DMS79 treated with DMSO at 0.1 percent for 48 hours (cell line): ENCODE results near the gene WNK4.
A peak's percentile ranks its signal among the peaks of the same experiment; 100 is the strongest.

Experiments
- DNase-seq: peaks from one replicate; lab custom pipeline; 2025; lab: John Stamatoyannopoulos, UW

Gene WNK4

DNA sequence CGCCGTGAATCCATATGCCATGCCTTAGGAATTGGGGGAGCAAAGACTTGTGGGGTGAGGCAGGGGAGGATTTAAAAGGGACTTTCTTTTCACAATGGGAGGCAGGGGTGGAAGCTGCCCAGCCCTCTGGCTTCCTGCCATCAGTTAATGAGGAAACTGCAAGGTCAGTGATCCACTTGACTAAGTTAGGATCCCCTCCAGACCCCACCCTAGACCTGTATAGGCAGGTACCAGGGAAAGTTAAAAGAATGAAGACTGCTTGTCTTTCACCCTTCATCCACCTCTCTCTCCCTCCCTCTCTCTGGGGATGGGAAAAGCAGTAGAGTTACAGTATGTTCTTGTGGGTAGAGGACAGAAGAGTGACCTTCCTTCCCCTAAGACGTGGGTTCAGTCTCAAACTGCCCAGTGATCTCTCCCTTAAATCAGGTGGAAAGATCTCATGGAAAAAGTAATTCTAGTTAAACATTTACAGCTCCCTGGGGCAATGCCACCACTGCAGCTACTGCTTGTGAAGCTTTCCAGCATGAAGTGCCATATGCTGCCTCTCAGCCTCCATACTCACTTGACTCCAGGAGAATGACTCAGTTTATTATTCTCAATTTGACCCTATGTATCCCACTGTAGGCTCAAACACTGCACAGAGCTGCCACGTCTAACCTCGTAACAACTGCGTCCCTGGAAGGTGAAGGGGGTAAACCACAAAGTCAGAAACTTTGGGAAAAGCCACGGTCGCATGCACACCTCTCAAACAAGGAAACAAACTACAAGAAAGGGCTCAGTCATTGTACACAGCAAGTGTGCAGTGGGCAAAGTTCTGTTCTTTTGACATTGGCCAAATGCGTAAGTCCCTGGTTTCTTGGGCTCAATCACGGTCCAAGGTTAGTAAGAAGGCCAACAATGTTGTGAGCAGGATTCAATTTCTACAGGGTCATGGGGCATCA is 16.9 kb downstream of the WNK4 start:
- no peak for DNase-seq

DNA sequence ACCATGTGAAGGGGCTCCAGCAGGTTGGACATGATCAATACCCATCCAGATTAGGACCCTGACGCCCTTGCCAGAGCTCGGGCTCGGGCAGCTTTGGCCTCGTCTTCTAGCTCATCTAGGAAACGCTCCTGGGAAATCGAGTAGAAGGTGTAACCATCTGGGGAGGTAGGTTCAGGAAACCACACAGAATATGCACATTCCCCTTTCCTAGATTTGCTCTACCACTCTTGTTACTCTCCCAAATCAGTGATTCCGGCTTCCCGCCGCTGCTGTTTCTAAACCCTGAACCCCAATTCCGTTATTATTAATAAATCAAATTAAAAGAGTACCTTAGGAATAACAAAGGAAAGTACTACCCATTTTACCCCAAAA is 17.6 kb downstream of the WNK4 start:
- no peak for DNase-seq

DNA sequence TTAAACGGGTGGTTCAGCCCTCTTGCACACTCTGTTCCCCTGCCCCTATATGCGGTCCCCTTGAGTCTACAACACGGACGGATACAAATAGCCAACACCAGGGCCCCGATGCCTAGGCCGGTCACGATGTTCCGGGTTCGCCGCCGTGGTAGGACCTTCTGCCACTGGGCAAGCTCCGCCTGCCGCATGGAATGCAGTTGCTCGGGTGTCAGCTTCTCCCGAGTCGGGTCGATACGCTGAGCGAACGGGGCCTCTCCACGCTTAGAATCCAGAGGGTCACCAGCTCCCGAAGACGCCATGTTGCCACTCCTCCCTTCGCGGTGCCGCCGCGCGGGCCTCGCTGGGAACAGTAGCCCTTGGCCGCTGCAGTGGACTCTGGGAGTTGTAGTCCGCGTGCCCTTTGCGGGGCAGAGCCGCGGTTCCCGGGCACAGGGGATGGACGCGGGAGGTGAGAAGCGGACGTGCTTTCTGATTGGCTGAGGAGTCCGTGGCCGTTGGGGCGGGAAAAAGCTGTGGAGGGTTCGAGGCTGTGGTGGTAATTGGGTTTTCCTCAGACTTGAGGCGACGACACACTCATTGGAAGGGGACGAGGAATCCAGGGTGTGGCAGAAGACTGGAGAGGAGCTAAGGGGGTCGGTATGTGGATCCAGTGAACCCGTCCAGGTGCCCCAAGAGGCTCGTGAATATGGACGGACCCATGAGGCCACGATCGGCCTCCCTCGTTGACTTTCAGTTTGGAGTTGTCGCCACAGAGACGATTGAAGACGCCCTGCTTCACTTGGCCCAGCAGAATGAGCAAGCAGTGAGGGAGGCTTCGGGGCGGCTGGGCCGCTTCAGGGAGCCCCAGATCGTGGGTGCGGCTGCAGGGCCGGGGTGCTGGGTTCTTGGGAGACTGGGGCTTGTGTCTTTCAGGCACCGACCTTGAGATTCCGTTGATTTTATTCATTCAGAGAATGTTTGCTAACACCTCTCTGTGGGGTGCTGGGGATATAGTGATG is 18.3 kb downstream of the WNK4 start, which contains the start of the genes CNTD1 and COA3:
Gene CNTD1, plus strand, starts transcription at position 479 of the 998 bp plus-strand sequence. Its CDS starts 207 bp downstream, at position 686.
Gene COA3, minus strand, starts transcription at position 322 of the 998 bp plus-strand sequence. Its CDS starts 23 bp downstream, at position 299.
- peak; percentile 71 for DNase-seq

DNA sequence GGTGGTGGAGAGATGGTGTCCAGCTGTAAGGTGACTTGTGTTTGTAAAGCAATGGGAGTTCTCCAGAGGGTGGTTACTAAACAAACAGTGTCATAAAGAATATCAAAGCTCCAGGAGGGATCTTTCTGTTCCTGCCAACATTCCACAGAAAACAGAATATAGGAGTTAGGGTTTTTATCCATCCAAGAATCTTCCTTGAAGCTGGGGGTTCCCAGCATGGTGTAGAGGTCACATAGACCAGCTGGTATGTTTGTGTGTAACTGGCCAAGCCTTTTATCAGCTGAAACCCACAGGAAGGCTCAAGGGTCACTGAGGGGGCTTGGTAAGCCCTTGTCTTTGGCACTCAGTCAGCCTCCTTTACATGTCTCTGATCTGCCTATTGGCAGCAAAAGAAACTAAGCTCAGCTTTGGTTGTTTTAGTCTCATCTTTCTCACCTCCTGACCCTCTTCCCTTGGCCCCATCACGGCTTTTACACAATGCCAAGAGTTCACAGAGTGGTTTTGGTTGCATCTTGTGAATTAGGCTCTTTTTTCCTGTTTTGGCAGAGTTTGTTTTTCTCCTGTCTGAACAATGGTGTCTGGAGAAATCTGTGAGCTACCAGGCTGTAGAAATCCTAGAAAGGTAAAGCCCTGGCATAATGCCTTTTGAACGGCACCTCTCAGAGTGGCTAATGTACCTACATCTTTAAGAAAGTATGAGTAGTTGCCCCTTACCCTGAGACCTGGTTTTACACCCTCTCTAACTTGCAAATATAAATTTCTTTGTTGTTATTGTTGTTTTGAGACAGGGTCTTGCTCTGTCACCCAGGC is 22.9 kb downstream of the WNK4 start:
- DNase-seq, result no peak

DNA sequence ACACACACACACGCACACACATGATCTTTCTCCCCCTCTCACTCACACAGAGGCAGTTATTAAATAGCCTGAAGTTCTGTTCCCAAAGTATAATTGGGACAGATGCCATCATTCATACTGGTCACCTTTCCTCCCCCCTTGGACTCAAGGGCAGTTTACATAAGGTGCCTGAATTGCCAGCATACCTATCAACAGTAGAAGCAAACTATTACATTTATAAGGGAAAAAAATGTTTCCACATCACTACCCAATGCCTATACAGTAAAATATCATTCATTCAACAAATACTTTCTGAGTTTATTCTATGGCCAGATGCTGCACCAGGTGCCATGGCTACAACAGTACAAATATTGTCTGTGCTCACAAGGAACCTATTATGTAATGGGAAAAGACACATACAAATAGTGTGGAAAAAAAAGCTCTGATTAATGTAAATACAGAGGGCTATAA is 24.5 kb downstream of the WNK4 start:
- no peak for DNase-seq

DNA sequence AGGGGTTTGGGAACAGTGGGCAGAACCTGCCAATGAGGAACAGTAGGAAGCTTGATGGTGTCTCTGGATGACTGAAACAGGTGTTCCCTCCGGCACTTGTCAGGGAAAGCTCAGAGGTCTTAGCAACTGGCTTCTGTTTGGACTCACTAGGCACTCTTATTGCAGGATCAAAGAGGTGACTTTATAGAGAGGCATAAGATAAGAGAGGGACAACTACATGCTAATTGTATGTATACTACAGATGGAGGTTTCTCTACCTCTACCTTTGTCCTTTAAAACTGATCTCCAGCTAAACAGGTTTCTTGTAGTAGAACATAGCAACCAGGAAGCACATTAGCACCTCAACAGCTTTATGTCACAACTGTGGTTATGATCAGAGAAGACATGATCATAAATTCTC is 25.8 kb downstream of the WNK4 start:
- no peak for DNase-seq

DNA sequence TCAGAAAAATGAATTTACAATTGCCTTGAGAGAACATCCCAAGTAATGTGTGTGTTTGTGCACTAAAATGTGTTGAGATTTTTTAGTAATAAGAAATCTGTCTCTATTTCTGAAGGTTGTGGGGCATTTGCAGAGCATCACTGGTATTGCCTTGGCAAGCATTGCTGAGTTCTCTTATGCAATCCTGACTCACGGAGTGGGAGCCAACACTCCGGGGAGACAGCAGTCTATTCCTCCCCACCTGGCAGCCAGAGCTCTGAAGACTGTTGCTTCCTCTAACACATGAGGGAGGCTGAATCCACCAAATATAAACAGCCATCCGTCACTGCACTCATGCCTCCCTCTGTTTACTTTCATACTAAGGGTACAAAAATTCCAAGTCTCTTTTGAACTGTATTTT is 28.8 kb downstream of the WNK4 start:
- no peak for DNase-seq

DNA sequence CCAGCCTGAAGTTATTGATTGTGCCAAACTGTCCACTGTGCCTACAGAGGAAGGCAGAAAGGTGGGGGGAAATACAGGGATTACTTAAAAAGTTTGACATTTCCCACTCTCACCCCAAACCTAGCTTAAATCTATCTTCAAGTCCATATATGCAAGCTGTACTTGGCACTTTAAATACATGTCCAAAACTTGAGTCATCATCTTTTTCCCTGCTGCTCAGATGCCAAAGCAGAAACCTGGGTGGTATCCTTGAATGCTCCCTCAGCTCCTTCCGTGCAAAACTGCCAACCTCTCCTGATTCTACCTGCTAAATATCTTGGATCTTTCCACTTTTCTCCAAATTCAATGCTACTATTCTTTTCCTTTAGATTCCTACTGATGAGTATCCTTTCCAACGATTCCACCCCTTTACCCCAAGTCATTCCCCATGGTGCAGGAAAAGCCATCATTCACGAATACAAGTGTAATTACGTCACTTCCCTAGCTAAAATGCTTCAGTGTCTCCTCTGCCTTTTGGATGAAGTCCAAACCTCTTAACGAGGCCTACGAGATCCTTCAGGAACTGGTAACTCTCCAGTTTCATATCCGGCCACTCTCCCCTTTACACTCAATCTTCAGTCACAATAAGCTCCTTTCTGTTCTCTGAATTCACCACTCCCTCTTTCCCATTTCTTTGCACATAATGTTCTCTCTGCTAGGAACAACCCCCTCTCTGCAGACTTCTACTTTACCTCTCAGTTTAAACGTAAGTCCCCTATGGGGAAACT is 34.4 kb downstream of the WNK4 start:
- DNase-seq, result peak; percentile 91

DNA sequence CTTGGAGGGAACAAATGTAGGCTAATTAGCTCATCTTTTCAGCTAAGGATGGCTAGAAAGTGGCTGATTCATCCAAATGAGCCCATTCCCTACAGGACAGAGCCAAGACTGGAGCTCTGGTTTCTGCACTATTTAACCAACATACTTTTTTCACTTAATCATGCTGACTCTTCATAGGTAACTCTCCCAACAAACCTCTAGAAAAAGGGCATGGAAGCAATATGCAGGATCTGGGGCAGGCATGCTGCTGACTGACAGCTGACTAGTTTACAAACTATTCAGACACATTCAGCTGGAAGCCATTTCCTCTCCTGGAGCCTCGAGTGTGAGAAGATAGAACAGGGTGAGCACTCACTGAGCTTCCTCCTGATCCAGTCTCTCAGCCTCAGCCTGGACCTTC is 37.5 kb downstream of the WNK4 start:
- no peak for DNase-seq

DNA sequence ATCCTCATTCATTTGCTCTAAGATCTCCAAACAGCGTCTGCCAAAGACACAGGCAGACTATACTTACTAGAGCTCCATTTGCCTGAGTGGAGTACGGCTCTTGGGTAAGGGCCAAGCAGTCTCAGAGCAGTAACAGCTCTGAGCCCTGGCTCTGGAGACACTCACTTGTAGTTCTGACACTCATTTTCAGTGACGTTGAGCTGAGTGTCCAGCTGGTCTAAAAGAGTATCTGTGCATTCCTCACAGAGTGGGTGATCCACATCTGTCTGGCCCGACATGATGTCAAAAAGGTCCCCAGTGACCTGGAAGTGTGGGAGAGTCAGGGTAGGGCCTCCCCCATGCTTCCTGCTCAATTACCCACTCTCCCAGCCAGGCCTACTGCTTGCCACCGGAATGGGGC is 38.0 kb downstream of the WNK4 start:
- DNase-seq, result no peak

DNA sequence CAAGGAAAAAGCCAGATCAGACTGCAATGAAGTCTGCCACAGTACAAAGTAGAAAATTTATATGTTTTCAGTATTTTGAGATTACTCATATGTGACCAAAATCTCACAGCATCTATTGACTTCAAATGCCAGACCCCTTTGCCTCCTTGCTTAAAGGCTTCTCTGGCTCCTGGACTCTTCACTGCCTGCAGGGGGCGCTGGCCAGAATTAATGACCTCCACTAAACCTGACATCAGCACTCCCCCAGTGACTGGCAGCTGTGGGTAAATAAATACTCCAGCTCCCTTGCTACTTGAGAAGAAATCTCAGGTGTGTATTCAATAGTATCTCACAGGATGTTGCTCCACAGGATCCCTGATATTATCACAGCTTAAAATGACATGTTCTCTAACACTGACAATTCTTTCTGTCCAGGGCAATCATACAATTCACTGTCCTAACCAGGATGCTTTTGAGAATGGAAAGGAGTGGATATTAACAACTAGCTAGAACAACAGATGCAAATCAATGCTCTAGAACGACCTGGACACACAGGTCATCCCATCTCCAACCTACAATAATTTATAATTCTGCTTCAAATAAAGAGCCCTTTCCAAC is 39.6 kb downstream of the WNK4 start:
- no peak for DNase-seq

DNA sequence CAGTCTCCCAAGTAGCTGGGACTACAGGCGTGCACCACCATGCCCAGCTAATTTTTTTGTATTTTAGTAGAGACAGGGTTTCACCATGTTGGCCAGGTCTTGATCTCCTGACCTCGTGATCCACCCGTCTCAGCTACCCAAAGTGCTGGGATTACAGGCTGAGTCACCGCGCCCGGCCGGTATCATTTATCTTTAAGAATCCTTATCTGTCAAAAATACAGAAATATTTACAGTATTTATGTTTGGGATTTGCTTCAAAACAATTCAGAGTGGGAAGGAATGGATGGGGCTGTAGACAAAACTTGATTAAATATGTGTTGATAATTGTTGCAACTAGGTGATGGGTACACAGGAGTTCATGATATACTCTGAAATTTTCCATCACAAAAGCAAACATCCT is 40.8 kb downstream of the WNK4 start:
- DNase-seq, result no peak

DNA sequence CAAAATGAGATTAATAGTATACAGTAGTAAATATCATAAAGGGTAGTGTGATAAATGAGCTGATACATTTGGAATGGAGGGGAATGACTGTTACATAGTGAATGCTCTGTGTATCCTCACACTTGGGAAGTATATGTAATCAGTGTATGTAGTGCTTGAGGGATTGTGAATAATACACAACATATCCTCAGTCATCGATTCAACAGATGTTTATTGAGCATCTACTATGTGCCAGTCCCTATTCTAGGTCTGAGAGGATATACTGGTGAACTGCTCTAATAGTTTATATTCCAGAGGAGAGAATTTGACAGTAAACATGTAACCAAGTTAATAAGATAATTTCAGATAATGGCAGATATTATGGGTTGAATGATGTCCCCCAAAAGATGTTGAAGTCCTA is 47.1 kb downstream of the WNK4 start:
- no peak for DNase-seq

DNA sequence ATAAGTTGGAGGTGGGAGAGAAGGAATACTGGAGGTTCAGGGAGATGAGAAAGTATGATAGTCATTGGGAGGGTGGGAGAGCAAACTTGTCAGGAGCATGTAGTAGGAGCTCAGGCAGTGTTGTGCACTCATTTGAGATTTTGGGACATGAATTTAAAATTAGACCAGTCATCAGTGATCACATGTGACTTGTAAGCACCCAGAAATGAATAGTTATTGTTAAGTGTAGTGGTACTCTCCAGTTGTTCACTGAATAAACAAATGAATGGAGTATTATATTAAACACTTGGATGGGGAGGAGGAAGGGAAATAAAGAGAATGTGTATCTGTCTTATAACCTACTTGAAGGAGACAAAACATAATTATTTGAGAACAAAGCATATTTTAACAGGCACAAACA is 50.6 kb downstream of the WNK4 start:
- no peak for DNase-seq

DNA sequence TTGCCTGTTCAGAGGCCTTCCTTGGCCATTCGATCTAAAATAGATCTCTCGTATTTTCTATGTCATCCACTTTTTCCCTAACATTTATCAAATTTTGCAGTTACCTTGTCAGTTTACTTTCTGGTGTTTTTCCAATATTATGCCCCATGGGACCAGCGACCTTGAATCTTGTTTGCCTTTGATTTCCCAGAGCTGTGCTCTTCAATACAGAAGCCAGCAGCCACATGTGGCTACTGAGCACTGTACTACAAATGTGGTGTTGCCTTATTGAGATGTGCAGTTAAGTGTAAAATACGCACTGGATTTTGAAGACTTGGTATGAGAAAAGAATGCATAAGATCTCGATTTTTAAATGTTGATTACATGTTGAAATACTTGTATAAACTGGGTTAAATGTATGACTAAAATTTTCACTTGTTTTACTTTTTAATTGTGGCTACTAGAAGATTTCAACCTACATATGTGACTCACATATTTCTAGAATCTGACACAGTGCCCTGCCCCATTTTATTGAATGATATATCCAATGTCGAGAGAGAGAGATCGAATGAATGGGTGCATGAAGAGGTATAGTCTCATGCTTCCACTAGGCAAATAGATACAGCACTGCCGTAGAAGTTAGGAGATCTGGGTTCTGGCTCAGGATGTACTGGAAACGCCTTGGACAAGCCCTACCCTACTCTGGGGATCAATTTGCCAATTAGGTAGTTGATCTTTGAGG is 52.0 kb downstream of the WNK4 start:
- DNase-seq, result peak; percentile 73

DNA sequence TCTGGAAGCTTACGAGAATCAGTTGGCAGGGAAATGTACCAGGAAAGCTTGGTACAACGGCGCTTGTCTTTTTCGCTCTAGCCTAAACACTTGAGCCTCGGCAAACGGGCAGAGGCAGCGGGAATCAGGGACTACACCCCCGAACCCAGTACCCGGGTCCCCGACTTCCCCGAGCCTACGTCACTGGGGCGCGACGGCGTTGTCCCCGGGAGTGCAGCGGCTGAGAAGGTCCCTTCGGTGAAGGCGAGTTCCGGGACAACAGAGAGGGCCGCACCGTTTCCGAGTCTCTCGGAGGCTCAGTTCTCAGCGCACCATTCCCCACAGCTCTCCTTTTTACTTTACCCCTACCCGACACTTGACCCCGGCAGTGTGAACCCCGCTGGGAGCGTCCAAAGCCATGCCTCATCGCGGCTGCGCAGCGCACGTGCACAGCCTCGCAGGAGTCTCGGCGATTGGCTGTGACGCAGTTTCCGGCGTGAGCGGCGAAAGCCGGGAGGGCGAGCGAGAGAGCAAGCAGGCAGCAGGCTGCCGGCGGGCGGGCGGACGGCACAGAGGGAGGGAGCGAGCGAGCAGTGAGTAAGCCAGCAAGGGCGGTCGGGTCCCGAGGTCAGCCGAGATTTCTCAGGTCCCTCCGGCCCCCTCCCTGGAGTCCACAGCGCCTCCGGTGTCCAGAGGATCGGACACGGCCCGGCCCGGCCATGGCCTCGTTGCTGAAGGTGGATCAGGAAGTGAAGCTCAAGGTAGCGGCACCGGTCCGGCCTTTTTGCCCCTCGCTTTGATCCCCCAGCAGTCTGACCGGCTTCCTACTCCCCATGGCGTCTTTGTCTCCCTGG is 52.7 kb downstream of the WNK4 start, which contains the start of gene PSME3:
Gene PSME3, plus strand, starts transcription at position 464 of the 833 bp plus-strand sequence. Its CDS starts 235 bp downstream, at position 699.
- DNase-seq, result peak; percentile 91

DNA sequence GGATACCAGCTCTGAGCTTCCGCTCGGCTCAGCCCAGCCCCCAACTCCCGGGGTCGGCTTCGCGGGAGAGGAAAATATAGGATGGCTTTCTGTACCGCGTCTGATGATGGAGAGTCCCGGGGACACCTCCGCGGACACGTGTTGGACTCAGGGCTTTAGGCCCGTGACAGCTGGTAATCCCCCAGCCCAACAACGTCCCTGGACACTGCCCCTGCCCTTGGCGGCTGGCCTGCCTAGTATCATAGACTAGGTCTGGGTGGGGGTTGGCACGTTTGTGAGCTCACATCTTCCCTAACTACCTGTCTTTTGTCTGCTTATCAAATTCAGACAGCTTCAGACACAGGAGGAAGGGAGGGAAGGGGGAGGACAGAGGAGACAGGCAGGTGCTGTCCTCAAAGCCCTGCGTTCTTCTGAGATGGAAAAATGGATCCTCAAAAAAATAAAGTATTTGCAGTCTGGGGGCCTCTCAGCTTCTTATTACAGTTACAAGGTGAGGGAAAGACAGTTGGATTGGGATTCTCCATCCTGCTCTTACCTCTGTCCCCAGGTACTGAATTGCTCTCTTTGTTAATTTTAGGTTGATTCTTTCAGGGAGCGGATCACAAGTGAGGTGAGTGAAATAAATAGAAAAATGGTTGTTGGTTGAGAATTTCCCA is 53.5 kb downstream of the WNK4 start:
- DNase-seq, result no peak

DNA sequence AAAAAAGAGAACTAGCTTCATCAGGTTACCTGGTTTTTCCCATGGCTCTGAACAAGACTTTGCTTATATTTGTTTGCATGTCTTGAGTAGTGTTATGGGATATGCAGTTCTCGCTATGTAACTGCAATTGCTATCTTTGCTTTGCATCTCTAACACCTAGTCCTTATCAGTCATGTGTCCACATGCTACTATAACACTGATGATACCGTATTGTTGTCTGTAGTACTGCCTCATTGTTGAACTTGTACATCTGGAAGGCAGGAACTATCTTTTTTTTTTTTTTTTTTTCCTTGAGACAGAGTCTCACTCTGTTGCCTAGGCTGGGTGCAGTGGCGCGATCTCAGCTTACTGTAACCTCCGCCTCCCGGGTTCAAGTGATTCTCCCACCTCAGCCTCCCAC is 55.3 kb downstream of the WNK4 start:
- DNase-seq, result no peak
